Fibroblast of peridontal ligament (primary cell): ENCODE measurements around the gene TCAIM.

Experiments
- DNase-seq: peaks from one replicate; pipeline ENCODE4 v3.0.0-alpha.2; 2010; ENCODE audit errors: extremely low read depth

TCAIM gene

GRCh38 chr3:44445786-44446185 lies 107.2 kb downstream of the TCAIM start:
- no peak for DNase-seq

- DNase-seq = no peak
These were observed 108.4 kb downstream of the TCAIM start for GRCh38 chr3:44446929-44447328.

GRCh38 chr3:44451441-44451840 lies 112.9 kb downstream of the TCAIM start:
- no peak for DNase-seq

DNA sequence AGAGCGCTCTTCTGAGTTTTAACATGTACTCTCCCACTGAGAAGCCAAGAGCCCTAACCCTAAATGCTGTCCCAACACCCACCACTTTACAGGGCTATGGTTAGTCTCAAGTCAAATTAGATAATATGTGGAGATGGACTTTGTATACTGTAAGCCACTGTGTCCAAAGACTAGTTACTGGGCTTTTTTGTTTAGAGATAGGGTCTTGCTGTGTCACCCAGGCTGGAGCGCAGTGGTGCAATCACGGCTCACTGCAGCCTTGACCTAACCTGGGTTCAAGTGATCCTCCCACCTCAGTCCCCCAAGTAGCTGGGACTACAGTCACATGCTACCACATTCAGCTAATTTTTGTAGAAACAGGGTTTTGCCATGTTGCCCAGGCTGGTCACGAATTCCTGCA lies 115.7 kb downstream of the TCAIM start:
- DNase-seq = no peak

- DNase-seq = no peak
These were observed 116.8 kb downstream of the TCAIM start for GRCh38 chr3:44455318-44455717.
